Chondrocyte (in vitro differentiated cells): ENCODE data around the gene FAT1. TPM values are rescaled to one million over a fixed set of nuclear protein-coding genes. Genes with fewer than 3 reads are reported as not detected.

Experiments
- DNase-seq: peaks from one replicate; pipeline ENCODE4 v3.0.0; 2021; ENCODE audit warnings: mixed read lengths, low spot score
- H3K27ac Mint-ChIP-seq: one replicate; pipeline ENCODE4 v1.8.0; 2021; ENCODE audit warnings: mild to moderate bottlenecking, moderate library complexity, mixed read lengths; ENCODE audit not compliant: unreplicated experiment
- H3K27me3 Mint-ChIP-seq: 2 replicates; pipeline ENCODE4 v1.8.0; 2021; ENCODE audit warnings: low read depth, mixed read lengths
- H3K36me3 Mint-ChIP-seq: 2 replicates; pipeline ENCODE4 v1.8.0; 2021; ENCODE audit warnings: low read depth, mixed read lengths
- H3K4me1 Mint-ChIP-seq: 2 replicates; pipeline ENCODE4 v1.8.0; 2021; ENCODE audit warnings: low read depth, mild to moderate bottlenecking, mixed read lengths
- H3K4me3 Mint-ChIP-seq: one replicate; pipeline ENCODE4 v1.8.0; 2021; ENCODE audit warnings: mild to moderate bottlenecking, moderate library complexity, mixed read lengths; ENCODE audit not compliant: unreplicated experiment
- H3K9me3 Mint-ChIP-seq: 2 replicates; pipeline ENCODE4 v1.8.0; 2021; ENCODE audit warnings: low read depth, mixed read lengths
- CTCF ChIP-seq: fragments of 200-600 bp; sonication (generic); IDR thresholded peaks from 2 replicates; pipeline ENCODE4 v1.5.0; 2021; ENCODE audit warnings: antibody characterized with exemption, mild to moderate bottlenecking, moderate library complexity
- total RNA-seq: library from RNA; stranded (reverse); gene quantifications from 3 replicates; pipeline ENCODE4 v1.2.1, GENCODE V29; 2021

FAT1 gene
- total RNA-seq, 1 donor from 2014 or later = 671 TPM

- H3K4me1 Mint-ChIP-seq = peaks cover 17% of the 10 kb centered on the region
- no peak overlapping the region for H3K4me3 Mint-ChIP-seq
- no peaks in the 10 kb centered on the region for H3K36me3 Mint-ChIP-seq
- no peak for DNase-seq
- no peaks in the 10 kb centered on the region for H3K27me3 Mint-ChIP-seq
- H3K27ac Mint-ChIP-seq = no peak overlapping the region
- peaks cover 3% of the 10 kb centered on the region for H3K9me3 Mint-ChIP-seq
- TF ChIP-seq CTCF = no peak
These were observed 32.2 kb upstream of the FAT1 start for GRCh38 chr4:186755550-186756519.

GRCh38 chr4:186754976-186755375 lies 31.3 kb upstream of the FAT1 start:
- TF ChIP-seq CTCF = no peak
- H3K4me1 Mint-ChIP-seq = peaks cover 8% of the 10 kb centered on the region
- H3K27ac Mint-ChIP-seq = no peak overlapping the region
- no peaks in the 10 kb centered on the region for H3K36me3 Mint-ChIP-seq
- no peak for DNase-seq
- no peak overlapping the region for H3K4me3 Mint-ChIP-seq
- no peaks in the 10 kb centered on the region for H3K27me3 Mint-ChIP-seq
- H3K9me3 Mint-ChIP-seq = peaks cover 3% of the 10 kb centered on the region

GRCh38 chr4:186752325-186752724 lies 28.7 kb upstream of the FAT1 start:
- TF ChIP-seq CTCF = no peak
- DNase-seq = no peak
- peaks cover 3% of the 10 kb centered on the region for H3K9me3 Mint-ChIP-seq
- H3K27ac Mint-ChIP-seq = no peak overlapping the region
- no peaks in the 10 kb centered on the region for H3K27me3 Mint-ChIP-seq
- H3K36me3 Mint-ChIP-seq = no peaks in the 10 kb centered on the region
- no peak overlapping the region for H3K4me3 Mint-ChIP-seq
- H3K4me1 Mint-ChIP-seq = peaks cover 8% of the 10 kb centered on the region

- no peaks in the 10 kb centered on the region for H3K9me3 Mint-ChIP-seq
- H3K27me3 Mint-ChIP-seq = no peaks in the 10 kb centered on the region
- DNase-seq = no peak
- no peak overlapping the region for H3K27ac Mint-ChIP-seq
- no peak for TF ChIP-seq CTCF
- H3K36me3 Mint-ChIP-seq = no peaks in the 10 kb centered on the region
- H3K4me3 Mint-ChIP-seq = no peak overlapping the region
- H3K4me1 Mint-ChIP-seq = no peaks in the 10 kb centered on the region
These were observed 26.1 kb upstream of the FAT1 start for GRCh38 chr4:186749611-186750281.

GRCh38 chr4:186746581-186746980 lies 22.9 kb upstream of the FAT1 start:
- H3K36me3 Mint-ChIP-seq = no peaks in the 10 kb centered on the region
- no peak for DNase-seq
- TF ChIP-seq CTCF = no peak
- peaks cover 11% of the 10 kb centered on the region for H3K4me1 Mint-ChIP-seq
- no peaks in the 10 kb centered on the region for H3K27me3 Mint-ChIP-seq
- no peaks in the 10 kb centered on the region for H3K9me3 Mint-ChIP-seq
- no peak overlapping the region for H3K27ac Mint-ChIP-seq
- H3K4me3 Mint-ChIP-seq = no peak overlapping the region
